ENCODE data around the gene FAM156A.
A peak's percentile ranks its signal among the peaks of the same experiment; 100 is the strongest.
"Not testable (repeated sequence)": the region's sequence is repeated elsewhere in the genome, so short reads cannot be mapped to it uniquely, and the experiment has no call there.

The FAM156A gene

DNA sequence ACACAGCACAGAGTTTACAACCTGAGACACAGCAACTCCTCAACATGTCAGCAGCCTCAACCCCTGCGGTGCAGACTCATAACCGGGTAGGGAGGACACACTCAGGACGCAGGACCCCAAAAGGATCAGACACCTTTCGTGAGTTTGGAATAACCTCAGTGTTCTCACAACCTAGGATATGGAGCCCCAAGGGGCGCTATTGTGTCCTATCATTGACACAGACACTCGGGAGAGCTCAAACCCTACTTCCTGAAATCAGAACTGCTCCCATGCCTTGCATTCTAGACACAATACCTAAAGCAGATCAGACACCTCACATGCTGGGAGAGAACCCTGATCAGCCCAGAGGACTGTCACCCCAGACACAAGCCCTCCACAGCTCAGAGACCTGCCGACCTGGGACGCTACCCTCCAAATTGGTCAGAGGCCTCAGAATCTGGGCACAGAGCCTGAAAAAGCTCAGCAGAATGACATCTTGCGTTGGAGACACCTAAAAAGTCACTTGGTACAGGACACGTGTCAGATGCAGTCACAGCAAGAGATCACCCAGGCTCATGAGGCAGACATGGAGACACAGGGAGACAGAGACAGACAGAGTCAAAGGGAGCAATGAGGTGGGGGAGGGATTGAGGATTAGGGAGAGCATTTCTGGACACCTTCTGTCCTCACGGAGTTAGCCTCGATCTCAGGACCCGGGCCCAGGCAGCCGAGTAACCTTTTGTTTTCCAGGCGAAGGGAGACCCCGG, 8.8 kb upstream of the FAM156A start:
- not testable (repeated sequence) for DNase-seq (ENCODE audit: low spot score)

- DNase-seq (ENCODE audit: low spot score), result not testable (repeated sequence)
These were observed 643 bp upstream of the FAM156A start for GRCh38 chrX:52958961-52959360.

- not testable (repeated sequence) for DNase-seq (ENCODE audit: low spot score)
These were observed 8.4 kb downstream of the FAM156A start for GRCh38 chrX:52949884-52950283.

GRCh38 chrX:52949325-52949724, 9.0 kb downstream of the FAM156A start:
- DNase-seq (ENCODE audit: low spot score), result not testable (repeated sequence)

GRCh38 chrX:52948265-52948664, 10.1 kb downstream of the FAM156A start:
- DNase-seq (ENCODE audit: low spot score), result not testable (repeated sequence)

DNA sequence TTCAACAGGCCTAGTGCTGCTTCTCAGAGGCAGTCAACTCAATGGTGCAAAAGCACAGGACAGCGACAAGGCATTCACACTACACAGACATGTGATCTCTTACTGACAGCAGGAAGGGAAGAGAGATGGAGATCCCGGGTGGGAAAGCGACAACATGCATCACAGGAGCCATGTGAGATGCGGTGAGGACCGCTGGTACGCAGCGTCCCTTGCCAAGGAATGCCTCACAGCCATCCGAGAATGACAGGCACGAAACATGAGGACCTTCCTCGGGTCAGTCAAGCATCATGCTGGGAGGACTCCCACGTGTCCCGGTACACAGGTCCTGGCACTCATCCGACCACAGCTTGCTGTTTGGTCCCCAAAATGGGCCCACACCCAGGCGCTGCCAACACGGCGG, 10.8 kb downstream of the FAM156A start:
- not testable (repeated sequence) for DNase-seq (ENCODE audit: low spot score)

- DNase-seq (ENCODE audit: low spot score), result not testable (repeated sequence)
These were observed 12.4 kb downstream of the FAM156A start for GRCh38 chrX:52945838-52946494.

DNA sequence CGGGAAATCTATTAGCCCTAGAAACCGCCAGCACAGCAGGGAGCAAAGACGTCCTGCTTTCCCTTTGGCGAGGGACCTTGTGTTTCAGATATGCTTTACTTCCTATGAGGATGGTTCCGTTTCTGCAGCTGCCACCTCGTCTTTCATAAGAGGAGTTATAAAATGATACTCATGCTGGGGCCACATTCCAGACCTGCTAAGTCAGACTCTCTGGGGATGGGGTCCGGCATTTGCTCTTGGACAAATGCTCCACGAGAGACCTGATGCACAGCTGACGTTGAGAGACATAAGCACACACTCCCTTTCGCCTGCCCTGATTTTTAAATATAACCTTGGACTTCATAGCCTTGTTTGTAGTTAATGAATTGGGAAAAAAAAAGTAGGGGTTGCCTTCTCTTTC, 16.6 kb downstream of the FAM156A start:
- DNase-seq (ENCODE audit: low spot score), result not testable (repeated sequence)

DNA sequence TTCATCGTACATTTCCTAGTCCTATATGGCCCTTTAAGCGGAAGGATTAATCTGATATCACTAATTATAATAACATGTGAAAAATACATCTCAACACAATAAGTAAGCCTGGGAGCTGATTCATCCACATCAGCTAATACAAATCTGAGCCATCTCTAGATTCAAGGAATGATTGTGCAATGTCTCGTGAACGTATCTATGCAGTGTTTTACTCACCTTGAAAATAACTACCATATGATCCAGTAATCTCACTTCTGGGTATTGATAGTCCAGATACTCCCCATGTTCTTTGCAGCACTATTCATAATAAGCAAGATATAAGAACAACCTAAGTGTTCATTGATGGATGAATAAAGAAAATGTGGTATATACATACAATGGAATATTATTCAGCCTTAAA, 17.6 kb downstream of the FAM156A start:
- DNase-seq (ENCODE audit: low spot score), result not testable (repeated sequence)

- not testable (repeated sequence) for DNase-seq (ENCODE audit: low spot score)
These were observed 22.9 kb downstream of the FAM156A start for GRCh38 chrX:52935470-52935784.

DNA sequence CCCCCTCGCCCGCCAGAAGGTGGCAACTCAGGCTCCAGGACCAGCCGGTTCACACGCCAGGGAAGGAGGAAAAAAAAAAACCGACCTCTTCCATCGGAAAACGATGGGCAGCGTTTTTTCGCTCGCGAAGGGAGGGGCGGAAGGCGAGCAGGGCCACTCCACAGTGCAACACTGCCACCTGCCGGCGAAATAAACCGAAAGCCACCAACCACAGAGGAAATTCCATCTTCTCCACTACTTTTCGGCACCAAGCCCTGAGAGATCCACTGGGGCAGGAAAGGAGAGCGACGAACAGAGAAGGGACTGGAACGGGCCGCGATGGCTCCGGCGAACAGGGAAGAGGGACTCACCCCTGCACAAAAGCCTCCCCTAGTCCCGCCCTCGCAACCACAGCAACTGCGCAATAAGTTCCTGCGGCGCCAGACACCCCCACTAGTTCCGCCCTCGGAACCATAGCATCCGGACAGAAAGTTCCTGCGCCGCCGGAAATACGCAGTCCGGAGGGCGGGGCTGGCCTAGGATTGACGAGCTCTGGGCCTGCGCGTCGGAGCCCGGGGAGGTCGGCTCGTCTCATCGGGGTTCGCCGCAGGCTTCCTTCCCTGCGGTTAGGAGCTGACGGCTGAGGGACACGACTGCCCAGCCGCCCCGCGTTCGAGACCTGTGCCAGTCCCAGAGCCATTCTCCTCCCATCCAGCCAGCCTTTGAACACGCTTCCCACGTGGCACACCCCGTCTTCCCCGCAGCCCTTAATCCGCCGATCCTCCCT, 23.4 kb downstream of the FAM156A start:
- DNase-seq (ENCODE audit: low spot score), result peak; percentile 85

- DNase-seq (ENCODE audit: low spot score), result peak; percentile 4
These were observed 24.2 kb downstream of the FAM156A start for GRCh38 chrX:52933976-52934703.

DNA sequence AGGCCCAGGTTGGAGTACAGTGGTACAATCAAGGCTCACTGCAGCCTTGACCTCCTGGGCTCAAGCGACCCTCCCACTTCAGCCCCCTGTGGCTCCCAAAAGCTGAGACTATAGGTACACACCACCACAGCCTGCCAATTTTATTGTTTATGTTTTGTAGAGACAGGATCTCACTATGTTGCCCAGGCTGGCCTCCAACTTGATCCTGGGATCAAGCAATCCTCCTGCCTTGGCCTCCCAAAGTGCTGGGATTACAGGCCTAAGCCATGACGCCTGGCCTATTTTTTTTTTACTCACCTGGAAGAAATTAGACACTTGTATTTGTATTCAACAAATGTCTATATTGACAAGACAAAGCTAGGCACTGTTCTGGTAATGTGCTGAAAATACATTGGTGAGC, 25.1 kb downstream of the FAM156A start:
- DNase-seq (ENCODE audit: low spot score), result no peak

GRCh38 chrX:52930214-52930613, 28.1 kb downstream of the FAM156A start:
- DNase-seq (ENCODE audit: low spot score), result not testable (repeated sequence)

GRCh38 chrX:52923781-52924241, 34.5 kb downstream of the FAM156A start:
- peak; percentile 2 for DNase-seq (ENCODE audit: low spot score)

DNA sequence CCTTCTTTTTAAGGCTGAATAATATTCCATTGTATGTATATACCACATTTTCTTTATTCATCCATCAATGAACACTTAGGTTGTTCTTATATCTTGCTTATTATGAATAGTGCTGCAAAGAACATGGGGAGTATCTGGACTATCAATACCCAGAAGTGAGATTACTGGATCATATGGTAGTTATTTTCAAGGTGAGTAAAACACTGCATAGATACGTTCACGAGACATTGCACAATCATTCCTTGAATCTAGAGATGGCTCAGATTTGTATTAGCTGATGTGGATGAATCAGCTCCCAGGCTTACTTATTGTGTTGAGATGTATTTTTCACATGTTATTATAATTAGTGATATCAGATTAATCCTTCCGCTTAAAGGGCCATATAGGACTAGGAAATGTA, 43.6 kb downstream of the FAM156A start:
- not testable (repeated sequence) for DNase-seq (ENCODE audit: low spot score)

DNA sequence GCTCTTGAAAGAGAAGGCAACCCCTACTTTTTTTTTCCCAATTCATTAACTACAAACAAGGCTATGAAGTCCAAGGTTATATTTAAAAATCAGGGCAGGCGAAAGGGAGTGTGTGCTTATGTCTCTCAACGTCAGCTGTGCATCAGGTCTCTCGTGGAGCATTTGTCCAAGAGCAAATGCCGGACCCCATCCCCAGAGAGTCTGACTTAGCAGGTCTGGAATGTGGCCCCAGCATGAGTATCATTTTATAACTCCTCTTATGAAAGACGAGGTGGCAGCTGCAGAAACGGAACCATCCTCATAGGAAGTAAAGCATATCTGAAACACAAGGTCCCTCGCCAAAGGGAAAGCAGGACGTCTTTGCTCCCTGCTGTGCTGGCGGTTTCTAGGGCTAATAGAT, 44.6 kb downstream of the FAM156A start:
- DNase-seq (ENCODE audit: low spot score), result not testable (repeated sequence)

DNA sequence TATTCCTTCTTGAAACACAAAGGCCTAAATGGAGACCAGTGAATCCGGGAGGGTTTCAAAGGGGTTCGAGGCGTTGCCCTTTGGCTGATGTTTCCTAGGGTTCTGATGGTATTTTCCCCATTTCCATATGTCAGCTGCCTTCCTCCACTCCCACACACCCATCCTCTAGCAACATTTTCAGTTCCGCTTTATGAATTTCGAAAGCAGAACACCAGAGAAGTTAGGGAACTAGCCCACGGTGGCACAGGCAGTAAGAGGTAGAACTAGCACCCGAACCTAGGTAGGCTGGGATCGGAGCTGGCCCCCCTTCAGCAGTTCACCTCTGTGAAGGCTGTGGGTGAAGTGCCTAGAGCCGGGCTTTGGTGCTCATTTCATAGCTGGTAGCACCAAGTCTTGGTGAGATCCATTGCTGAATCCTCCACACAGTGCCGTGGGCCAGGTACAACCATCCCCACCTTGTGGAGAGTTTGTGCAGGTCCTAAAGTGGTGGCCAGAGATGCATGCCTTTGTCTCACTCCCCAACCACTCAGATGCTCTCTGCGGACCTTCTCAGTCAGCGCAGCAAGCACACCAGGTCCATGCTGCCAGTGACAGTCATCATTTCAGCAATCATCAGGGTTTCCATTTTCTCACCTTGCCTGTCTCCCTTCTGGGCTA, 48.9 kb downstream of the FAM156A start:
- not testable (repeated sequence) for DNase-seq (ENCODE audit: low spot score)

GRCh38 chrX:52907900-52908299, 50.4 kb downstream of the FAM156A start:
- not testable (repeated sequence) for DNase-seq (ENCODE audit: low spot score)

GRCh38 chrX:52907137-52907536, 51.2 kb downstream of the FAM156A start:
- not testable (repeated sequence) for DNase-seq (ENCODE audit: low spot score)

DNA sequence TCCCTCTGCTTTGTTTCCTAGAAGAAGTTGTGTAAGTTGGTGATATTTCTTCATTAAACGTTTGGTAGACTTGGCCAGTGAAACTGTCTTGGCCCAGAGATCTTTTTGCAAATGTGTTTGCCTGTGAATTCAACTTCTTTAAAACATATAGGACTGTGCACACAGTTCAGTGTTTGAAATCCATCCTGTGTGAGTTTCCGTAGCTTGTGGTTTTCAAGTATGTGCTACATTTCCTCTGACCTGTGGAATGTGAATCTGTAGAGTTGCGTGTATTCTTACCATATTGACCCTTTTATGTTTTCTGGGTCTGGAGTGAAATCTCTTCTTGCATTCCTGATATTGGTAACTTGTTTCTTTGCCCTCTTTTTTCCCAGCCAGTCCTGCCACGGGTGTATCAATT, 52.2 kb downstream of the FAM156A start:
- DNase-seq (ENCODE audit: low spot score), result not testable (repeated sequence)

Measured in COLO829 (cell line).